AG04449 (cell line): ENCODE data around the gene NPAS3.

ENCODE experiments used
- CTCF ChIA-PET: fragments of 350-600 bp; formaldehyde crosslinking; extraction: SDS; loops from one replicate; lab custom pipeline; 2021; ENCODE audit warnings: antibody characterized with exemption; lab: Yijun Ruan, JAX
- POLR2A ChIA-PET: fragments of 400-600, 350-600 bp; formaldehyde crosslinking; extraction: SDS; loops from one replicate; lab custom pipeline; 2020; ENCODE audit warnings: antibody characterized with exemption, inconsistent platforms; lab: Yijun Ruan, JAX
- DNase-seq: peaks from one replicate; pipeline ENCODE4 v3.0.0-alpha.2; 2010; ENCODE audit warnings: low read depth, low spot score
- H3K4me3 ChIP-seq: 2 replicates; pipeline ENCODE4 v1.5.1; 2011; ENCODE audit warnings: low read depth, mild to moderate bottlenecking, control low read depth, low read length
- CTCF ChIP-seq: IDR thresholded peaks from one replicate; pipeline ENCODE4 v1.5.1; 2011; ENCODE audit warnings: mild to moderate bottlenecking, moderate library complexity, low read length, control low read depth, inconsistent platforms; ENCODE audit not compliant: insufficient read depth; ENCODE audit errors: missing control alignments

Gene NPAS3

GRCh38 chr14:33560718-33561431 lies 622.2 kb downstream of the NPAS3 start:
- no peak for TF ChIP-seq CTCF
- H3K4me3 ChIP-seq = no peak overlapping the region
- DNase-seq = no peak
- POLR2A ChIA-PET = no interaction called here
- CTCF ChIA-PET = interaction anchor here (1.3 to 1.4 kb wide), 2 partner anchors 14 to 232 kb away, joined by 3 to 5 read pairs; no protein-coding TSS in a partner anchor

GRCh38 chr14:33561488-33562175 lies 623.0 kb downstream of the NPAS3 start:
- POLR2A ChIA-PET = no interaction called here
- CTCF ChIA-PET = interaction anchor here (1.3 to 1.4 kb wide), 2 partner anchors 14 to 231 kb away, joined by 3 to 5 read pairs; no protein-coding TSS in a partner anchor
- TF ChIP-seq CTCF = no peak
- no peak for DNase-seq
- no peak overlapping the region for H3K4me3 ChIP-seq

- CTCF ChIA-PET = no interaction called here
- no peak overlapping the region for H3K4me3 ChIP-seq
- no peak for TF ChIP-seq CTCF
- no peak for DNase-seq
- POLR2A ChIA-PET = no interaction called here
Measured at GRCh38 chr14:33563191-33563900, 624.7 kb downstream of the NPAS3 start.

GRCh38 chr14:33563901-33564197 lies 625.2 kb downstream of the NPAS3 start:
- H3K4me3 ChIP-seq = no peak overlapping the region
- ChIA-PET CTCF (no interaction called here), POLR2A (no interaction called here)
- DNase-seq = no peak
- no peak for TF ChIP-seq CTCF

- H3K4me3 ChIP-seq = no peak overlapping the region
- POLR2A ChIA-PET = no interaction called here
- no peak for TF ChIP-seq CTCF
- CTCF ChIA-PET = no interaction called here
- peak; percentile 21 for DNase-seq
Measured at GRCh38 chr14:33564774-33565630, 626.3 kb downstream of the NPAS3 start.
